Erythroblast (primary cell): Measurements from ENCODE around the gene GPT2.
A peak's percentile ranks its signal among the peaks of the same experiment; 100 is the strongest.

Experiments used
- DNase-seq, 2 experiments: peaks; one replicate each; lab custom pipeline; 2025; lab: John Stamatoyannopoulos, UW
- GATA1 ChIP-seq: IDR thresholded peaks from 2 replicates; pipeline ENCODE4 v1.6.1; 2011; ENCODE audit warnings: low read depth, mild to moderate bottlenecking, control low read depth, low read length, moderate library complexity
- POLR2A ChIP-seq: IDR thresholded peaks from 2 replicates; pipeline ENCODE4 v1.6.1; 2011; ENCODE audit warnings: mild to moderate bottlenecking, low read length

GPT2 gene

GRCh38 chr16:46897471-46897870 lies 13.3 kb downstream of the GPT2 start:
- DNase-seq: no peak
- TF ChIP-seq POLR2A: no peak
- TF ChIP-seq GATA1: no peak

GRCh38 chr16:46898006-46898405 lies 13.8 kb downstream of the GPT2 start:
- DNase-seq: no peak
- TF ChIP-seq GATA1: no peak
- TF ChIP-seq POLR2A: no peak

GRCh38 chr16:46899443-46900143 lies 15.4 kb downstream of the GPT2 start:
- no peak for DNase-seq

GRCh38 chr16:46900455-46901235 lies 16.5 kb downstream of the GPT2 start:
- no peak for TF ChIP-seq GATA1
- no peak for TF ChIP-seq POLR2A

More at GRCh38 chr16:46899443-46900143, 15.4 kb downstream of the GPT2 start:
- no peak for TF ChIP-seq GATA1
- TF ChIP-seq POLR2A: no peak

GRCh38 chr16:46901709-46902108 lies 17.5 kb downstream of the GPT2 start:
- TF ChIP-seq GATA1 (no peak), POLR2A (no peak)

More at GRCh38 chr16:46900455-46901235, 16.5 kb downstream of the GPT2 start:
- DNase-seq: no peak

GRCh38 chr16:46903255-46903905 lies 19.2 kb downstream of the GPT2 start:
- TF ChIP-seq GATA1 (no peak), POLR2A (no peak)
- DNase-seq: no peak

More at GRCh38 chr16:46901709-46902108, 17.5 kb downstream of the GPT2 start:
- DNase-seq: no peak

- TF ChIP-seq POLR2A (no peak), GATA1 (no peak)
- no peak for DNase-seq
These were observed 20.3 kb downstream of the GPT2 start for GRCh38 chr16:46904471-46904870.

GRCh38 chr16:46906360-46907060 lies 22.3 kb downstream of the GPT2 start:
- no peak for TF ChIP-seq GATA1
- no peak for TF ChIP-seq POLR2A
- no peak for DNase-seq

GRCh38 chr16:46907061-46907774 lies 23.1 kb downstream of the GPT2 start:
- TF ChIP-seq GATA1: no peak
- TF ChIP-seq POLR2A: no peak
- DNase-seq: no peak

- peak; percentile 61 to 81 for DNase-seq
- TF ChIP-seq GATA1 (no peak), POLR2A (no peak)
These were observed 24.6 kb downstream of the GPT2 start for GRCh38 chr16:46908540-46909372.

GRCh38 chr16:46911038-46911437 lies 26.9 kb downstream of the GPT2 start:
- no peak for DNase-seq
- no peak for TF ChIP-seq GATA1
- no peak for TF ChIP-seq POLR2A

- no peak for TF ChIP-seq POLR2A
- no peak for TF ChIP-seq GATA1
- no peak for DNase-seq
These were observed 27.5 kb downstream of the GPT2 start for GRCh38 chr16:46911650-46912049.
